PC-3 (cell line): ENCODE results near the gene KIT. TPM values are rescaled to one million over a fixed set of nuclear protein-coding genes. Genes with fewer than 3 reads are reported as not detected.

Source experiments
- ATAC-seq: fragments of 200-7000 bp; cut with Tn5 transposase; 2 replicates; pipeline ENCODE4 v1.9.1; 2020; ENCODE audit warnings: mild to moderate bottlenecking, moderate library complexity
- BruUV-seq: library from RNA; stranded (reverse); fragments of 400-500 nt; replicated peaks from 2 replicates; lab custom pipeline; 2021; lab: Mats Ljungman, UMichigan
- CTCF ChIA-PET: fragments of 300-600 bp; sonication (Branson Sonifier 250); formaldehyde crosslinking; loops from one replicate; lab custom pipeline; 2022; ENCODE audit warnings: antibody characterized with exemption; lab: Charles Lee
- POLR2A ChIA-PET: fragments of 300-600 bp; sonication (Branson Sonifier 250); formaldehyde crosslinking; loops from one replicate; lab custom pipeline; 2022; ENCODE audit warnings: antibody characterized with exemption; ENCODE audit not compliant: unreplicated experiment; lab: Charles Lee
- DNase-seq: peaks from one replicate; pipeline ENCODE4 v3.0.0-alpha.2; 2015
- H2AFZ ChIP-seq: fragments of 300-600 bp; sonication (generic); 2 replicates; pipeline ENCODE4 v1.6.0; 2016; ENCODE audit warnings: antibody characterized with exemption, low read length
- H3F3A ChIP-seq: fragments of 300-600 bp; sonication (generic); one replicate; pipeline ENCODE4 v1.6.0; 2017; ENCODE audit warnings: antibody characterized with exemption, low read length, control low read depth, mild to moderate bottlenecking; ENCODE audit not compliant: unreplicated experiment
- H3K27ac ChIP-seq: fragments of 300-600 bp; sonication (generic); 2 replicates; pipeline ENCODE4 v1.5.1; 2016; ENCODE audit warnings: mild to moderate bottlenecking, low read length
- H3K27me3 ChIP-seq: fragments of 300-600 bp; sonication (generic); 2 replicates; pipeline ENCODE4 v1.6.1; 2016; ENCODE audit warnings: low read length, mixed read lengths
- H3K36me3 ChIP-seq: fragments of 300-600 bp; sonication (generic); 2 replicates; pipeline ENCODE4 v1.6.1; 2016; ENCODE audit warnings: low read depth, mixed run types, low read length, mixed read lengths
- H3K4me1 ChIP-seq: fragments of 300-600 bp; sonication (generic); 2 replicates; pipeline ENCODE4 v1.5.1; 2016; ENCODE audit warnings: low read length; ENCODE audit not compliant: insufficient read depth
- H3K4me2 ChIP-seq: fragments of 300-600 bp; sonication (generic); 2 replicates; pipeline ENCODE4 v1.6.0; 2016; ENCODE audit warnings: low read length
- H3K4me3 ChIP-seq: fragments of 300-600 bp; sonication (generic); 2 replicates; pipeline ENCODE4 v1.5.1; 2016; ENCODE audit warnings: mild to moderate bottlenecking, low read length, mixed read lengths
- H3K79me2 ChIP-seq: fragments of 300-600 bp; sonication (generic); 2 replicates; pipeline ENCODE4 v1.6.1; 2017; ENCODE audit warnings: low read length, mixed read lengths
- H3K9ac ChIP-seq: fragments of 300-600 bp; sonication (generic); 2 replicates; pipeline ENCODE4 v1.6.0; 2016; ENCODE audit warnings: mild to moderate bottlenecking, low read length
- H3K9me2 ChIP-seq: fragments of 300-600 bp; sonication (generic); replicated peaks from 2 replicates; pipeline ENCODE4 v1.6.1; 2016; ENCODE audit warnings: mixed run types, low read length, mixed read lengths
- H3K9me3 ChIP-seq: fragments of 300-600 bp; sonication (generic); 2 replicates; pipeline ENCODE4 v1.6.1; 2016; ENCODE audit warnings: low read length, mixed read lengths
- H4K20me1 ChIP-seq: fragments of 300-600 bp; sonication (generic); 2 replicates; pipeline ENCODE4 v1.6.1; 2016; ENCODE audit warnings: low read length, mixed read lengths
- EZH2 ChIP-seq: fragments of 300-600 bp; sonication (generic); IDR thresholded peaks from one replicate; pipeline ENCODE4 v1.6.1; 2017; ENCODE audit warnings: antibody characterized with exemption, mild to moderate bottlenecking, low read length; ENCODE audit not compliant: unreplicated experiment
- EZH2phosphoT487 ChIP-seq: fragments of 300-600 bp; sonication (generic); IDR thresholded peaks from 2 replicates; pipeline ENCODE4 v1.6.1; 2018; ENCODE audit warnings: mild to moderate bottlenecking, antibody characterized with exemption, low read length, borderline replicate concordance
- intact Hi-C: fragments of 100-400 bp; cut with micrococcal nuclease; formaldehyde crosslinking; loops from 2 replicates; pipeline ENCODE4 v1.9.0; 2023
- total RNA-seq: library from RNA; depleted of rRNA; stranded (reverse); fragments of >200 nt; gene quantifications from 2 replicates; pipeline ENCODE4 v1.2.3, GENCODE V29; 2014
- TF ChIP-seq, protein P1 (sequence below): fragments of 300-600 bp; sonication (generic); conservative IDR thresholded peaks from 2 replicates; pipeline ENCODE4 v1.5.1; 2017; ENCODE audit warnings: antibody characterized with exemption, low read depth, mild to moderate bottlenecking, low read length

KIT gene
- total RNA-seq, 1 experiment from 2014 or later = not detected

DNA sequence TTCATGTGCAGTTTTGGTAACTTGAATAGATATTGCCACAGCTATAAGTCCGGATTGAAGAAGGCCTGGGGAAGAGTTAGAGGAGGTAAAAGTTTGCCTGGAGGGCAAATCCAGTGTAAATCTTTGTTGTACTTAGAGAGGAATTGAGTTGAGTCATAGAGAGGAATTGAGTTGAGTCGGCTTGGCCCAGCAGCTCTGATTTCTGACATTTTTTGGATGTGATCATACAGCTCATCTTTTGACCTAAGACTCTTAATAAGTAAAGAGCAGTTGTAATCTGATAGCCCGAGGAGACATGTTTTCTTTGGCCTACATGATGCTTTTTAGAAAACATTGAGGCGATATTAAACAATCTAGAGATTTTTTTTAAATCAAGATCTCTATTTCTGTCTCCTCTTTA lies 3.9 kb downstream of the KIT start:
- H3K79me2 ChIP-seq = no peaks in the 10 kb centered on the region
- ChIA-PET POLR2A (no interaction called here), CTCF (no interaction called here)
- no peak overlapping the region for H3K4me2 ChIP-seq
- no peaks in the 10 kb centered on the region for H4K20me1 ChIP-seq
- no peak overlapping the region for H2AFZ ChIP-seq
- intact Hi-C loops = no loop called here
- no peaks in the 10 kb centered on the region for H3K36me3 ChIP-seq
- TF ChIP-seq EZH2phosphoT487 (no peak), EZH2 (no peak)
- TF ChIP-seq, protein P1, sequence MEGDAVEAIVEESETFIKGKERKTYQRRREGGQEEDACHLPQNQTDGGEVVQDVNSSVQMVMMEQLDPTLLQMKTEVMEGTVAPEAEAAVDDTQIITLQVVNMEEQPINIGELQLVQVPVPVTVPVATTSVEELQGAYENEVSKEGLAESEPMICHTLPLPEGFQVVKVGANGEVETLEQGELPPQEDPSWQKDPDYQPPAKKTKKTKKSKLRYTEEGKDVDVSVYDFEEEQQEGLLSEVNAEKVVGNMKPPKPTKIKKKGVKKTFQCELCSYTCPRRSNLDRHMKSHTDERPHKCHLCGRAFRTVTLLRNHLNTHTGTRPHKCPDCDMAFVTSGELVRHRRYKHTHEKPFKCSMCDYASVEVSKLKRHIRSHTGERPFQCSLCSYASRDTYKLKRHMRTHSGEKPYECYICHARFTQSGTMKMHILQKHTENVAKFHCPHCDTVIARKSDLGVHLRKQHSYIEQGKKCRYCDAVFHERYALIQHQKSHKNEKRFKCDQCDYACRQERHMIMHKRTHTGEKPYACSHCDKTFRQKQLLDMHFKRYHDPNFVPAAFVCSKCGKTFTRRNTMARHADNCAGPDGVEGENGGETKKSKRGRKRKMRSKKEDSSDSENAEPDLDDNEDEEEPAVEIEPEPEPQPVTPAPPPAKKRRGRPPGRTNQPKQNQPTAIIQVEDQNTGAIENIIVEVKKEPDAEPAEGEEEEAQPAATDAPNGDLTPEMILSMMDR = no peak
- peak; percentile 79 for DNase-seq
- peaks cover 61% of the 10 kb centered on the region for H3K27me3 ChIP-seq
- no peaks in the 10 kb centered on the region for H3K9me2 ChIP-seq
- no peak for ATAC-seq
- no TSS peak for BruUV-seq
- H3K9ac ChIP-seq = no peak overlapping the region
- peak overlapping the region; percentile 10; the same call in 1 of the 2 replicates for H3K27ac ChIP-seq
- H3K4me1 ChIP-seq = peaks cover 11% of the 10 kb centered on the region
- no peaks in the 10 kb centered on the region for H3K9me3 ChIP-seq
- no peaks in the 10 kb centered on the region for H3F3A ChIP-seq
- no peak overlapping the region for H3K4me3 ChIP-seq

DNA sequence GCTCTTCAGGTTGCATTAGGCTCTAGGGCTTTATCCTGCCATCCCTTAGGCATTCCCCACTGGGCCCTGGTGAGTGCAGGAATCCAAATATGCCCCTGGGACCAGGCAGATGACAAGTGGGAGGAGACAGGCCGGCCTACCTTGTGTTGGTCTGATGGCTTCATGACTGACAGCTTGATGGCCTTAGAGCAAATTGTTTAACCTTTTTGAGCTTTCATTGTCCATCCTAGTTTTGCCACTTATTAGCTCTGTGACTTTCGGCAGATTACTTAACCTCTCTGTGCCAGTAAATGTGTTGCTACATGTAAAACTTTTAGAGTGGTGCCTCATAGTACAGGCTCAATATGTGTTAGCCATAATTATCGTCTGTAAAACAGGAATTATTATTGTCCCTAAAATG lies 4.4 kb downstream of the KIT start:
- Histone ChIP-seq H3K9me3 (no peaks in the 10 kb centered on the region), H3K36me3 (no peaks in the 10 kb centered on the region), H2AFZ (no peak overlapping the region), H3K79me2 (no peaks in the 10 kb centered on the region), H3K9ac (no peak overlapping the region), H3K4me1 (peaks cover 11% of the 10 kb centered on the region), H3K9me2 (no peaks in the 10 kb centered on the region), H3K27ac (no peak overlapping the region), H3K4me3 (no peak overlapping the region), H3F3A (no peaks in the 10 kb centered on the region), H4K20me1 (no peaks in the 10 kb centered on the region), H3K4me2 (no peak overlapping the region), H3K27me3 (peaks cover 61% of the 10 kb centered on the region)
- no TSS peak for BruUV-seq
- DNase-seq = no peak
- ATAC-seq = no peak
- TF ChIP-seq, protein P1 = no peak
- TF ChIP-seq EZH2 (no peak), EZH2phosphoT487 (no peak)
- intact Hi-C loops = no loop called here
- POLR2A ChIA-PET = no interaction called here
- CTCF ChIA-PET = no interaction called here

DNA sequence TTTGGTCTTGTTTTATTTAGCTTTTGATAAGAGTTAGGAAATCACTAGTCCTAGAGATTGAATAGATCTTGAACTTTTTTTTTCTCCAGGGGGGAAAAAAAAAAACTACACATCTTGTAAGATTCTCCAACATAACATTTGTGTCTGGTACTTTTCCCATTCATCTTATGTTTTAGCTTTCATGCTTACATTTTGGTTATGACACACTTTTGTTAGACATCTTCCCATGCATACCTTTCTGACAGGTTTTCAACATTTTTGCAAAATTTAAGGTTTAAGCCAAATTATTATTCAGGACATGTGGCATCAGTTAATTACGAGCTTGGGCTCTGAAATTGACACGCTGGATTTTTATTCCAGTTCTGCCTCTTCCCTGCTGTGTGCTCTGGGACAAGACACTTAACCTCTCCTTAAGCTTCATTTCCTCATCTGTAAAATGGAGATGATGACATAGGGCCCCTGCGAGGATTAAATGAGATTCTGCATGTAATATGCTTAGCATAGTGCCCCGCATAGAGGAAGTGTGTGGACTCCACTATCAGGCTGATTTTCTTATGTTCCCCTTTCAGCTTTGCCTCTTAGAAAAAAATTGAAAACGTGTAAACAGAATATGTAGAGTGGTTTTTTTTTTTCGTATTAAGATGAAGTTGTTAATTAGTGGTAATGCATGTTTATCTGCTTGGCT lies 5.3 kb downstream of the KIT start:
- H3K27me3 ChIP-seq = peaks cover 61% of the 10 kb centered on the region
- H4K20me1 ChIP-seq = no peaks in the 10 kb centered on the region
- no peak for TF ChIP-seq EZH2
- TF ChIP-seq EZH2phosphoT487 = no peak
- TF ChIP-seq, protein P1 = no peak
- no peak for DNase-seq
- peaks cover 11% of the 10 kb centered on the region for H3K4me1 ChIP-seq
- no peak overlapping the region for H3K27ac ChIP-seq
- H3K9me3 ChIP-seq = no peaks in the 10 kb centered on the region
- H3K9ac ChIP-seq = no peak overlapping the region
- H3K36me3 ChIP-seq = no peaks in the 10 kb centered on the region
- H3K9me2 ChIP-seq = no peaks in the 10 kb centered on the region
- no peaks in the 10 kb centered on the region for H3K79me2 ChIP-seq
- no peak overlapping the region for H3K4me2 ChIP-seq
- no peak overlapping the region for H2AFZ ChIP-seq
- CTCF ChIA-PET = no interaction called here
- no peak overlapping the region for H3K4me3 ChIP-seq
- no peak for ATAC-seq
- intact Hi-C loops = no loop called here
- BruUV-seq = no TSS peak
- no peaks in the 10 kb centered on the region for H3F3A ChIP-seq
- POLR2A ChIA-PET = no interaction called here
